SK-N-SH treated with all-trans-retinoic acid at 6 μM for 48 hours (cell line): ENCODE measurements around the gene TBCD.
A peak's percentile ranks its signal among the peaks of the same experiment; 100 is the strongest.
"Not testable (repeated sequence)": the region's sequence is repeated elsewhere in the genome, so short reads cannot be mapped to it uniquely, and the experiment has no call there.

Experiments
- ATAC-seq: fragments of 200-7000 bp; cut with Tn5 transposase; 3 replicates; pipeline ENCODE4 v1.9.1; 2020; ENCODE audit warnings: mild to moderate bottlenecking, moderate library complexity
- ARNTL ChIP-seq: fragments of 450-650 bp; formaldehyde crosslinking; IDR thresholded peaks from 2 replicates; pipeline ENCODE4 v1.5.0; 2020; ENCODE audit warnings: low read depth, mild to moderate bottlenecking, moderate library complexity, borderline replicate concordance
- CSDC2 ChIP-seq: fragments of 250-450 bp; sonication (Bioruptor Pico); IDR thresholded peaks from 2 replicates; pipeline ENCODE4 v1.5.0; 2020; ENCODE audit warnings: mild to moderate bottlenecking, moderate library complexity
- ESRRG ChIP-seq: fragments of 250-450 bp; sonication (Bioruptor Pico); IDR thresholded peaks from 2 replicates; pipeline ENCODE4 v1.6.1; 2021; ENCODE audit warnings: mild to moderate bottlenecking
- GLIS3 ChIP-seq: fragments of 250-450 bp; sonication (Bioruptor Pico); IDR thresholded peaks from 2 replicates; pipeline ENCODE4 v1.5.0; 2020; ENCODE audit warnings: mild to moderate bottlenecking, moderate library complexity
- ISL1 ChIP-seq: fragments of 250-450 bp; sonication (Bioruptor Pico); IDR thresholded peaks from 2 replicates; pipeline ENCODE4 v2.1.2; 2022; ENCODE audit warnings: mild to moderate bottlenecking, moderate library complexity
- OSR1 ChIP-seq: fragments of 250-450 bp; sonication (Bioruptor Pico); IDR thresholded peaks from 2 replicates; pipeline ENCODE4 v1.8.0; 2022; ENCODE audit warnings: moderate library complexity, mild to moderate bottlenecking, inconsistent platforms
- PPARA ChIP-seq: fragments of 250-450 bp; sonication (Bioruptor Pico); IDR thresholded peaks from 2 replicates; pipeline ENCODE4 v1.5.0; 2020; ENCODE audit warnings: mild to moderate bottlenecking, borderline replicate concordance
- RARB ChIP-seq: fragments of 250-450 bp; sonication (Bioruptor Pico); IDR thresholded peaks from 2 replicates; pipeline ENCODE4 v1.8.0; 2021; ENCODE audit warnings: mild to moderate bottlenecking, moderate library complexity
- SNAI2 ChIP-seq: fragments of 250-450 bp; sonication (Bioruptor Pico); IDR thresholded peaks from 2 replicates; pipeline ENCODE4 v1.5.0; 2020; ENCODE audit warnings: mild to moderate bottlenecking, moderate library complexity
- TCF4 ChIP-seq: fragments of 250-450 bp; sonication (Bioruptor Pico); IDR thresholded peaks from 2 replicates; pipeline ENCODE4 v1.8.0; 2021; ENCODE audit warnings: mild to moderate bottlenecking, moderate library complexity, borderline replicate concordance
- TOX ChIP-seq: fragments of 250-450 bp; sonication (Bioruptor Pico); IDR thresholded peaks from 2 replicates; pipeline ENCODE4 v1.8.0; 2021; ENCODE audit warnings: mild to moderate bottlenecking, moderate library complexity, borderline replicate concordance
- ZC3H10 ChIP-seq: fragments of 250-450 bp; sonication (Bioruptor Pico); IDR thresholded peaks from 2 replicates; pipeline ENCODE4 v1.5.1; 2021; ENCODE audit warnings: mild to moderate bottlenecking, moderate library complexity
- ZFP3 ChIP-seq: fragments of 250-450 bp; sonication (Bioruptor Pico); IDR thresholded peaks from 2 replicates; pipeline ENCODE4 v1.5.0; 2020; ENCODE audit warnings: mild to moderate bottlenecking, moderate library complexity
- ZFP30 ChIP-seq: fragments of 450-650 bp; formaldehyde crosslinking; IDR thresholded peaks from 2 replicates; pipeline ENCODE4 v1.5.0; 2022; ENCODE audit warnings: mild to moderate bottlenecking, moderate library complexity
- ZNF565 ChIP-seq: fragments of 450-650 bp; formaldehyde crosslinking; conservative IDR thresholded peaks from 2 replicates; pipeline ENCODE4 v1.5.0; 2020; ENCODE audit warnings: low read depth, mild to moderate bottlenecking, moderate library complexity
- ZNF70 ChIP-seq: fragments of 450-650 bp; formaldehyde crosslinking; IDR thresholded peaks from 2 replicates; pipeline ENCODE4 v1.5.0; 2020; ENCODE audit warnings: mild to moderate bottlenecking, moderate library complexity
- ZNF8 ChIP-seq: fragments of 450-650 bp; formaldehyde crosslinking; IDR thresholded peaks from 2 replicates; pipeline ENCODE4 v1.5.0; 2020; ENCODE audit warnings: mild to moderate bottlenecking, moderate library complexity
- TF ChIP-seq, protein P1 (sequence below): fragments of 250-450 bp; sonication (Bioruptor Pico); IDR thresholded peaks from 2 replicates; pipeline ENCODE4 v1.8.0; 2020; ENCODE audit warnings: mild to moderate bottlenecking, moderate library complexity, borderline replicate concordance
- TF ChIP-seq, protein P2 (sequence below): fragments of 250-450 bp; sonication (Bioruptor Pico); IDR thresholded peaks from 2 replicates; pipeline ENCODE4 v1.8.0; 2021; ENCODE audit warnings: low read depth, mild to moderate bottlenecking, moderate library complexity, borderline replicate concordance
- TF ChIP-seq, protein P3 (sequence below): fragments of 250-450 bp; sonication (Bioruptor Pico); IDR thresholded peaks from 2 replicates; pipeline ENCODE4 v1.5.1; 2020; ENCODE audit warnings: low read depth, mild to moderate bottlenecking, moderate library complexity

TBCD gene

DNA sequence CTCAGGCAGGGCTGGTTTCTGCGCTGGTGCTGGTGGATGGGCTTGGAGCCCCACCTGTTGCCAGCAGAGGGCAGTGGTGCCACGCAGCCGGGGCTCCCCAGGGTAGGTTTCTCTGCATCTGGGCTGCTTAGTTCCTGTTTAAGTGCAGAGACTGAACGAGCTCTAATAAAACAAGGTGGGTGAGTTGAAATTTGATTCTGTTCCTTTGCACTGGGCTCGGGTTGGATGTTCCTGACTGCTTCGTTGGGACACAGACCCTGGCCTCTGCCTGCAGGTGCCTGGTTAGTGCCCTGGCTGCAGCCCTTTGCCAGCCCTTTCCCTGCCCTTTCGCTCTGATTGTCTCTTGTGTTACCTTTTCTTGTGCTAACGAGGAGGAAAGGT lies 30.0 kb downstream of the TBCD start:
- peak; percentile 99 for ATAC-seq
- TF ChIP-seq, protein P1, sequence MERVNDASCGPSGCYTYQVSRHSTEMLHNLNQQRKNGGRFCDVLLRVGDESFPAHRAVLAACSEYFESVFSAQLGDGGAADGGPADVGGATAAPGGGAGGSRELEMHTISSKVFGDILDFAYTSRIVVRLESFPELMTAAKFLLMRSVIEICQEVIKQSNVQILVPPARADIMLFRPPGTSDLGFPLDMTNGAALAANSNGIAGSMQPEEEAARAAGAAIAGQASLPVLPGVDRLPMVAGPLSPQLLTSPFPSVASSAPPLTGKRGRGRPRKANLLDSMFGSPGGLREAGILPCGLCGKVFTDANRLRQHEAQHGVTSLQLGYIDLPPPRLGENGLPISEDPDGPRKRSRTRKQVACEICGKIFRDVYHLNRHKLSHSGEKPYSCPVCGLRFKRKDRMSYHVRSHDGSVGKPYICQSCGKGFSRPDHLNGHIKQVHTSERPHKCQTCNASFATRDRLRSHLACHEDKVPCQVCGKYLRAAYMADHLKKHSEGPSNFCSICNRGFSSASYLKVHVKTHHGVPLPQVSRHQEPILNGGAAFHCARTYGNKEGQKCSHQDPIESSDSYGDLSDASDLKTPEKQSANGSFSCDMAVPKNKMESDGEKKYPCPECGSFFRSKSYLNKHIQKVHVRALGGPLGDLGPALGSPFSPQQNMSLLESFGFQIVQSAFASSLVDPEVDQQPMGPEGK (CRISPR knock-in tag) = no peak
- TF ChIP-seq ZFP3 (CRISPR knock-in tag) (no peak), TOX (no peak), ARNTL (CRISPR knock-in tag) (no peak), ZNF565 (CRISPR knock-in tag) (no peak), CSDC2 (CRISPR knock-in tag) (no peak), RARB (CRISPR knock-in tag) (no peak)

DNA sequence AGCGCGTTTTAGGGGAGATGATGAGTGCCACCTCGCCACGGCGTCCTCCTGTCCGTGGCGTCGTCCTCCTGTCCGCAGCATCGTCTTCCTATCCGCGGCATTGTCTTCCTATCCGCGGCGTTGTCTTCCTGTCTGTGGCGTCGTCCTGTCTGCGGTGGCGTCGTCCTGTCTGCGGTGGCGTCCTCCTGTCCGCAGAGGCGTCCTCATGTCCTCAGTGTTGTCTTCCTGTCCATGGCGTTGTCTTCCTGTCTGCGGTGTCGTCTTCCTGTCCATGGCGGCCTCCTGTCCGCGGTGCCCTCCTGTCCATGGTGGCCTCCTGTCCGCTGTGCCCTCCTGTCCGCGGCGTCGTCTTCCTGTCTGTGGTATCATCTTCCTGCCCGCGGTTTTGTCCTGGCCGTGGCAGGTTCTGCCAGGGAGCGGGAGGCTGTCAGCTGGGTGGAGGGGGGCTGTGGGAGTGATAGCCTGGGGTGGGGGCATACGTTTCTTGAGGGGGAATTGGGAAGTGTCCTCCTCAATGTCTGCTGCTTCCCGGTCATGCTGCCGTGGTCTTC lies 30.9 kb downstream of the TBCD start:
- TF ChIP-seq, protein P1 (CRISPR knock-in tag) = no peak
- TF ChIP-seq, protein P2, sequence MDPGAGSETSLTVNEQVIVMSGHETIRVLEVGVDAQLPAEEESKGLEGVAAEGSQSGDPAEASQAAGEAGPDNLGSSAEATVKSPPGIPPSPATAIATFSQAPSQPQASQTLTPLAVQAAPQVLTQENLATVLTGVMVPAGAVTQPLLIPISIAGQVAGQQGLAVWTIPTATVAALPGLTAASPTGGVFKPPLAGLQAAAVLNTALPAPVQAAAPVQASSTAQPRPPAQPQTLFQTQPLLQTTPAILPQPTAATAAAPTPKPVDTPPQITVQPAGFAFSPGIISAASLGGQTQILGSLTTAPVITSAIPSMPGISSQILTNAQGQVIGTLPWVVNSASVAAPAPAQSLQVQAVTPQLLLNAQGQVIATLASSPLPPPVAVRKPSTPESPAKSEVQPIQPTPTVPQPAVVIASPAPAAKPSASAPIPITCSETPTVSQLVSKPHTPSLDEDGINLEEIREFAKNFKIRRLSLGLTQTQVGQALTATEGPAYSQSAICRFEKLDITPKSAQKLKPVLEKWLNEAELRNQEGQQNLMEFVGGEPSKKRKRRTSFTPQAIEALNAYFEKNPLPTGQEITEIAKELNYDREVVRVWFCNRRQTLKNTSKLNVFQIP (CRISPR knock-in tag) = no peak
- TF ChIP-seq ZC3H10 (CRISPR knock-in tag) = no peak
- ATAC-seq = no peak

DNA sequence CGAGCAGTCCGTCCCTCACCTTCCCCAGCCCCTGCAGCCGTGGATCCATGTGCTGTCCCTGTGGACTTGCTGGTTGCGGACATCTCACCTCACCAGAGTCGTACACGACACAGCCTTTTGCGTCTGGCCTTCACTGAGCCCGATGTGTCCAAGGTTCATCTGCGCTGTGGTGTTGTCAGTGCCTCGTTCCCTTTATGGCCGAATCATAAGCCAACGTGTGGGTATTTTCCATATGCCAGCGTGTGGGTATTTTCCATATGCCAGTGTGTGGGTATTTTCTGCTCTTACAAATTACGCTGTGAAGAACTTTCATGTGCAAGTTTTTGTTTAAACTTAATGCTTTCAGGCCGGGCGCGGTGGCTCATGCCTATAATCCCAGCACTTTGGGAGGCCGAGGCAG lies 31.6 kb downstream of the TBCD start:
- ATAC-seq = no peak
- TF ChIP-seq ESRRG (CRISPR knock-in tag) (no peak), ZNF565 (CRISPR knock-in tag) (no peak)

DNA sequence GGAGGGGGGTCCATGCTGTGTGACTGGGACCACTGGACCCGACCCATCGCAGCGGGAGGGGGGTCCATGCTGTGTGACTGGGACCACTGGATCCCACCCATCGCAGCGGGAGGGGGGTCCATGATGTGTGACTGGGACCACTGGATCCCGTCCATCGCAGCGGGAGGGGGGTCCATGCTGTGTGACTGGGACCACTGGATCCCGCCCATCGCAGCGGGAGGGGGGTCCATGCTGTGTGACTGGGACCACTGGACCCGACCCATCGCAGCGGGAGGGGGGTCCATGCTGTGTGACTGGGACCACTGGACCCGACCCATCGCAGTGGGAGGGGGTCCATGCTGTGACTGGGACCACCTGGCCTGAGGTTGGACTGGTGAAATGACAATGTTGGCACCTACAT lies 33.7 kb downstream of the TBCD start:
- ATAC-seq = not testable (repeated sequence)

DNA sequence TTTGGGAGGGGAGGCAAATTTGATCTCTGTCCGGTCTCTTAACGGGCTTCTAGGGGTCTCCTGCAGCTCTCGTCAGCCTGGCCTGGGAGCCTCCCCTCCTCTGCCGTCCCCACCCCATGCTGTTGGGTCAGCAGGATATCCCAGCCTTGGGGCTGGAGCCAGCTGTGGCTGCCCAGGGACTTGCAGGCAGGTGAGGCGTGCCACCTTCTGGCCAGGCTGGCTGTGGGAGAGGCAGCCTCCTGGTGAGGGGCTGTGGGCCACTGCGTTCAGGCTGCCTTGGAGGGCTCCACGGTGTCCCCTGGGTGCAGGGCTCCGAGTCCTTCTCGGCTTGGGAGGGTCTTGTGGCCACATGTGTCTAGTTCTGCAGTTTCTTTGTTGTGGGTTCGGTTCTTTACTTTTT lies 34.6 kb downstream of the TBCD start:
- TF ChIP-seq ESRRG (CRISPR knock-in tag) = no peak
- TF ChIP-seq GLIS3 (CRISPR knock-in tag) = no peak
- no peak for TF ChIP-seq SNAI2 (CRISPR knock-in tag)
- TF ChIP-seq OSR1 (CRISPR knock-in tag) = no peak
- no peak for TF ChIP-seq PPARA (CRISPR knock-in tag)
- no peak for TF ChIP-seq ZNF8
- TF ChIP-seq ZNF565 (CRISPR knock-in tag) = no peak
- no peak for TF ChIP-seq ZFP30
- TF ChIP-seq ISL1 (CRISPR knock-in tag) = no peak
- TF ChIP-seq, protein P3, sequence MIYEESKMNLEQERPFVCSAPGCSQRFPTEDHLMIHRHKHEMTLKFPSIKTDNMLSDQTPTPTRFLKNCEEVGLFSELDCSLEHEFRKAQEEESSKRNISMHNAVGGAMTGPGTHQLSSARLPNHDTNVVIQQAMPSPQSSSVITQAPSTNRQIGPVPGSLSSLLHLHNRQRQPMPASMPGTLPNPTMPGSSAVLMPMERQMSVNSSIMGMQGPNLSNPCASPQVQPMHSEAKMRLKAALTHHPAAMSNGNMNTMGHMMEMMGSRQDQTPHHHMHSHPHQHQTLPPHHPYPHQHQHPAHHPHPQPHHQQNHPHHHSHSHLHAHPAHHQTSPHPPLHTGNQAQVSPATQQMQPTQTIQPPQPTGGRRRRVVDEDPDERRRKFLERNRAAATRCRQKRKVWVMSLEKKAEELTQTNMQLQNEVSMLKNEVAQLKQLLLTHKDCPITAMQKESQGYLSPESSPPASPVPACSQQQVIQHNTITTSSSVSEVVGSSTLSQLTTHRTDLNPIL = no peak
- TF ChIP-seq, protein P1 (CRISPR knock-in tag) = no peak
- no peak for TF ChIP-seq ZC3H10 (CRISPR knock-in tag)
- TF ChIP-seq TCF4 = no peak
- no peak for TF ChIP-seq ZNF70 (CRISPR knock-in tag)
- TF ChIP-seq, protein P2 (CRISPR knock-in tag) = no peak
- no peak for TF ChIP-seq RARB (CRISPR knock-in tag)
- TF ChIP-seq ZFP3 (CRISPR knock-in tag) = no peak
- ATAC-seq = no peak
